GM18502 (cell line): ENCODE data around the gene NADSYN1.

ENCODE experiments used
- ATAC-seq: cut with Tn5 transposase; IDR thresholded peaks from one replicate; pipeline ENCODE4 v1.9.1; 2021; ENCODE audit warnings: mild to moderate bottlenecking; ENCODE audit not compliant: unreplicated experiment, poor library complexity

The NADSYN1 gene

GRCh38 chr11:71472357-71472885, 19.4 kb downstream of the NADSYN1 start:
- ATAC-seq, result no peak

- no peak for ATAC-seq
Observed at GRCh38 chr11:71472941-71473792, 20.2 kb downstream of the NADSYN1 start.

GRCh38 chr11:71473793-71474080, 20.7 kb downstream of the NADSYN1 start:
- no peak for ATAC-seq

- ATAC-seq, result no peak
Observed at GRCh38 chr11:71474141-71474770, 21.3 kb downstream of the NADSYN1 start.

- ATAC-seq, result no peak
Observed at GRCh38 chr11:71474771-71475483, 21.9 kb downstream of the NADSYN1 start.

- ATAC-seq, result no peak
Observed at GRCh38 chr11:71476031-71476430, 23.0 kb downstream of the NADSYN1 start.

- no peak for ATAC-seq
Observed at GRCh38 chr11:71476926-71477640, 24.1 kb downstream of the NADSYN1 start.

- ATAC-seq, result no peak
Observed at GRCh38 chr11:71477641-71478527, 24.9 kb downstream of the NADSYN1 start.

- ATAC-seq, result no peak
Observed at GRCh38 chr11:71478528-71478840, 25.5 kb downstream of the NADSYN1 start.

GRCh38 chr11:71481101-71481960, 28.3 kb downstream of the NADSYN1 start:
- ATAC-seq, result no peak

GRCh38 chr11:71482216-71482615, 29.2 kb downstream of the NADSYN1 start:
- no peak for ATAC-seq

GRCh38 chr11:71482746-71483364, 29.9 kb downstream of the NADSYN1 start:
- no peak for ATAC-seq

GRCh38 chr11:71483692-71484091, 30.7 kb downstream of the NADSYN1 start:
- no peak for ATAC-seq

GRCh38 chr11:71484248-71485062, 31.5 kb downstream of the NADSYN1 start:
- no peak for ATAC-seq

- no peak for ATAC-seq
Observed at GRCh38 chr11:71485063-71485399, 32.0 kb downstream of the NADSYN1 start.

- no peak for ATAC-seq
Observed at GRCh38 chr11:71485466-71485865, 32.5 kb downstream of the NADSYN1 start.

GRCh38 chr11:71486320-71486719, 33.3 kb downstream of the NADSYN1 start:
- ATAC-seq, result no peak
